ELF-1 (cell line): ENCODE data around the gene AMER3.
"Not testable (repeated sequence)": the region's sequence is repeated elsewhere in the genome, so short reads cannot be mapped to it uniquely, and the experiment has no call there.

Experiments
- DNase-seq: peaks from one replicate; pipeline ENCODE4 v3.0.0-alpha.2; 2016; ENCODE audit warnings: low read depth, low spot score

AMER3 gene

DNA sequence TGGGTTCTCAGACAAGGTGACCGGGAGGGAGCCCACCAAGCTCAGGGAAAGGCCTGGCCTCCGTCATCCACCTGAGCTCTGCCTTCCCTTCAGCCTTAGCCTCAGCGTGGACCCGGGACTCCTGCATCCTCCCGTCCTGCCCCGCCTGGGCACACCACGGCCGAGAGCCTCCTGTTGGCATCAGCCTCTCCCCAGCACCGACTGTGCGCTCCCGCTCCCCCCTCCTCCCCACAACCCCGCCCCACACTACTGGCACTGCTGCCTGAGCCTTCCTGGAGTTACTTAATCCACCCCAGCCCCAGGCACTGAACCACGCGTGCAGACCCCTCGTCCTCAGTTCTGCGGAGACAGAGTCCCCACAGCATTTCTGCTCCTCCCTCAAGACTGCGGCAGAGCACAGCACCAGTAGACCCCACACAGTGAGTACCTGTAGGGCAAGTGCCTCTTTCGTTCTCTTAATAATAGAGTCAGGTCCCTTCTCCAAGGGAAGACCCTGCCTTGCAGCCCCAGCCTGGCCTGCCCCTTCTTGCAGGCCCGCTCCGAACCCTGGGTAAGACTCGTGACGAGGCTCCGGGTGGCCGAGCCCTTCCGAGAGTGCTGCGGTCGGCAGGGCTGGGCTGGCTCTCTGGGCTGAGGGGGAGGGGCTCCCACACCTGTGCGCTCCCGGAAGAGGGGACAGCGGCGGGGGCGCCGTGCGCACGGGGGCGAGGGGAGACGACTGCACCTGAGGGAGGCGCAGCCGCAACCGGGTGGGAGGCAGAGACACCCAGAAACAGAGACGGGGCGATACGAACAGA lies at the start of gene AMER3:
AMER3 (plus strand) TSS at position 285 of the 797 bp plus-strand sequence. CDS start 6,533 bp downstream, outside the sequence.
- peak; percentile 78 for DNase-seq

DNA sequence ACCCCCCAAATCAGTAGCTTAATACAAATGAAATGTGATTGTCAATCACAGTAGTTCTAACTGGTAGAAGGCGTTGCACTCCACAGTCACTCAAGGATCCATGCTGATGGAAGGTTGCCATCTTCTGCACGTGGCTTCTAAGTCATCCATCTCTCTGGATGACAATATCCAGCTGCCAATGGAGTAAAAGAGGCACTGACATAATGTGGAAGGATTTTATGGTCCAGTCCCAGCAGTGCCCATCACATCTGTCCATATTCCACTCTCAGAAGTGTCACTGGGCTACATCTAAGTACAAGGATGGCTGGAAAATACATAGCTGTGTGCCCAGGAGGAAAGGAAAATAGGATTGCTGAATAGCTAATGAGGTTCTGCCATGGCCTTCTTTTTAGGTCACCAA lies 40.5 kb upstream of the AMER3 start:
- not testable (repeated sequence) for DNase-seq

- DNase-seq: no peak
These were observed 35.3 kb upstream of the AMER3 start for GRCh38 chr2:130720036-130720435.

GRCh38 chr2:130720528-130720927 lies 34.8 kb upstream of the AMER3 start:
- no peak for DNase-seq

- no peak for DNase-seq
These were observed 30.9 kb upstream of the AMER3 start for GRCh38 chr2:130724455-130724854.

- no peak for DNase-seq
These were observed 28.6 kb upstream of the AMER3 start for GRCh38 chr2:130726614-130727180.

GRCh38 chr2:130727286-130727924 lies 27.9 kb upstream of the AMER3 start:
- peak; percentile 98 for DNase-seq

GRCh38 chr2:130728007-130728454 lies 27.3 kb upstream of the AMER3 start:
- DNase-seq: no peak

DNA sequence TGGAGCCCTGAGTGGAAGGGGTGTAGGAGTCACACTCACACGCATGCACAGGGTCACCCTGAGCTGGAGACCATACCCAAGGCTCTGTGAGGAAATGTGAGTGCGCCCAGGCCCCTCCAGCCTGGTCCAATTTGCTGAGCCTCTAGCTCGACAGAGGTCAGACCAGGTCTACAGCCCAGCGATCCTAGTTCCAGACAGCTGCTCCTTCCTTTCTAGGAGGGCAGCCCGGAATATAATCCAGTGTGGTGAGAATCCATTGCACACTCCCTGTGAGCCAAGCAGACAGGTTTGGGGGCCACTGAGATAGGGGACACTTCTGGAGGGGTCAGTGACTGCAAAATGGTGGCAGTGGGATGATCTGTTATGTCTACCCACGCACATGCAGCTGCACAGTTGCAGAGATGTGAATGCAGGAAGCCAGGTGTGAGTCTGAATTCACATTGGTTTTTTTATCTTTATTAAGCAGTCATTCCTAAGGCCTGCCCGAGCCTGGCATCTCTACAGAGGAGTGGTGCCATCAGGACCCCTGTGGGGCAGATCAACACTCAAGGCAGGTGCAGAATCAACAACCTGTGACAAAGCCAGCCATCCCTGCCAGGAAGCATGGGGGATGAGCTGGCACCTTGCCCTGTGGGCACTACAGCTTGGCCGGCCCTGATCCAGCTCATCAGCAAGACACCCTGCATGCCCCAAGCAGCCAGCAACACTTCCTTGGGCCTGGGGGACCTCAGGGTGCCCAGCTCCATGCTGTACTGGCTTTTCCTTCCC lies 26.6 kb upstream of the AMER3 start, which contains the start of gene GPR148:
GPR148 (plus strand) TSS at position 522 of the 768 bp plus-strand sequence; CDS start at position 604, 82 bp downstream.
- DNase-seq: no peak

DNA sequence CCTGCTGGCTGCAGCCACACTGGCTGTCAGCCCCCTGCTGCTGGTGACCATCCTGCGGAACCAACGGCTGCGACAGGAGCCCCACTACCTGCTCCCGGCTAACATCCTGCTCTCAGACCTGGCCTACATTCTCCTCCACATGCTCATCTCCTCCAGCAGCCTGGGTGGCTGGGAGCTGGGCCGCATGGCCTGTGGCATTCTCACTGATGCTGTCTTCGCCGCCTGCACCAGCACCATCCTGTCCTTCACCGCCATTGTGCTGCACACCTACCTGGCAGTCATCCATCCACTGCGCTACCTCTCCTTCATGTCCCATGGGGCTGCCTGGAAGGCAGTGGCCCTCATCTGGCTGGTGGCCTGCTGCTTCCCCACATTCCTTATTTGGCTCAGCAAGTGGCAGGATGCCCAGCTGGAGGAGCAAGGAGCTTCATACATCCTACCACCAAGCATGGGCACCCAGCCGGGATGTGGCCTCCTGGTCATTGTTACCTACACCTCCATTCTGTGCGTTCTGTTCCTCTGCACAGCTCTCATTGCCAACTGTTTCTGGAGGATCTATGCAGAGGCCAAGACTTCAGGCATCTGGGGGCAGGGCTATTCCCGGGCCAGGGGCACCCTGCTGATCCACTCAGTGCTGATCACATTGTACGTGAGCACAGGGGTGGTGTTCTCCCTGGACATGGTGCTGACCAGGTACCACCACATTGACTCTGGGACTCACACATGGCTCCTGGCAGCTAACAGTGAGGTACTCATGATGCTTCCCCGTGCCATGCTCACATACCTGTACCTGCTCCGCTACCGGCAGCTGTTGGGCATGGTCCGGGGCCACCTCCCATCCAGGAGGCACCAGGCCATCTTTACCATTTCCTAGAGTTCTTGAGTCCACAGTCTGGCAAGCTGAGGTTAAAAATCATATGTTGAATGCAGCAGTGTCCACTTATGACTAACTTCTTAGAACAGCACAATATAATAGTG lies 25.7 kb upstream of the AMER3 start:
- DNase-seq: no peak

DNA sequence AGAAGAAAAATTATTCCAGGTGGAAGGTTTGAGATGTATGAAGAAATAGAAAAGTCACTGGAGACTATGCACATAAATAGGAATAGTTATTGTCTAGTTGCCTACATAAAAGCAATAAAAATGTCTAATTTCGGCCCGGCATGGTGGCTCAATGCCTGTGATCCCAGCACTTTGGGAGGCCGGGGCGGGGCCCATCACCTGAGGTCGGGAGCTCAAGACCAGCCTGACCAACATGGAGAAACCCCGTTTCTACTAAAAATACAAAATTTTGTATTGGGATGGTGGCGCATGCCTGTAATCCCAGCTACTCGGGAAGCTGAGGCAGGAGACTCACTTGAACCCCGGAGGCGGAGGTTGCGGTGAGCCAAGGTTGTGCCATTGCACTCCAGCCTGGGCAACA lies 23.1 kb upstream of the AMER3 start:
- DNase-seq: not testable (repeated sequence)

GRCh38 chr2:130735200-130735599 lies 20.1 kb upstream of the AMER3 start:
- no peak for DNase-seq

- DNase-seq: no peak
These were observed 18.9 kb upstream of the AMER3 start for GRCh38 chr2:130736487-130736886.

DNA sequence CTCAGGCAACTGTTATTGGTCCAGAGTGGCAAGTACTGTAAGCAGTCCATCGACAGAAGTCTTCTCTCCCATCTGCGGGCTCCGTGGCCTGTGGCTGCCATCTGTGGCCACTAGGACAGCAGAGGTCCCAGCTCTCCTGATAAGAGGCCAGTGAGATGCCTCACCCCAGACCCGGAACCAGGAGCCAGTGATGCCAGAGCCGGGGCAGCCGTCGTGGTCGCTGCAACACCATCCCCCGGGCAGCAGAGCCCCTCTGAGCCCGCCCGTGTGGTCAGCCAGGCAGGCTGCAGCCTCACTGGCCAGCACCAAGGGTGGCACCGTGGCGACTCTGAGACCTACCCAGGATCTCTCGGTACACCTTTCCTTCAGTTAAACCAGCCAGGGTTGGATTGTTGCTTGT lies 17.7 kb upstream of the AMER3 start:
- DNase-seq: no peak

DNA sequence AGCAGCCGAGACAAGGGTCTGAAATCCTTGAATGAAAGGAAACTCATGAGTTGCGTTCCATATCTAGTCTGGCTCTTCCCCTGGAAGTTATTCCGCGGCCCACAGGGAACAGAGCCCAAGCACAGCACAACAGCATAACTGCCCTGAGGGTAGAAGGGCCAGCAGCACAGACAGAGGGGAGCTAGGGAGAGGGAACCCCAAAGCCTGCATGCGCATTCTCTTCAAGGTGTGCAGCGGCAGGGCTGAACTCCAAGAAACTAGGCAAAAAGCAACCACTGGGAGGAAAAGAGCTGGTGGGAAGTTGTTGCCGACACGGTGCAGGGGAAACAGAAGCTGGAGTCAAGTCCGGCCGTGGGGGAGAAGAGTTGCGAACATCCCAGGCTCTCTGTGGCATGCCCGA lies 14.7 kb upstream of the AMER3 start:
- DNase-seq: no peak

- no peak for DNase-seq
These were observed 12.1 kb upstream of the AMER3 start for GRCh38 chr2:130743278-130743677.

DNA sequence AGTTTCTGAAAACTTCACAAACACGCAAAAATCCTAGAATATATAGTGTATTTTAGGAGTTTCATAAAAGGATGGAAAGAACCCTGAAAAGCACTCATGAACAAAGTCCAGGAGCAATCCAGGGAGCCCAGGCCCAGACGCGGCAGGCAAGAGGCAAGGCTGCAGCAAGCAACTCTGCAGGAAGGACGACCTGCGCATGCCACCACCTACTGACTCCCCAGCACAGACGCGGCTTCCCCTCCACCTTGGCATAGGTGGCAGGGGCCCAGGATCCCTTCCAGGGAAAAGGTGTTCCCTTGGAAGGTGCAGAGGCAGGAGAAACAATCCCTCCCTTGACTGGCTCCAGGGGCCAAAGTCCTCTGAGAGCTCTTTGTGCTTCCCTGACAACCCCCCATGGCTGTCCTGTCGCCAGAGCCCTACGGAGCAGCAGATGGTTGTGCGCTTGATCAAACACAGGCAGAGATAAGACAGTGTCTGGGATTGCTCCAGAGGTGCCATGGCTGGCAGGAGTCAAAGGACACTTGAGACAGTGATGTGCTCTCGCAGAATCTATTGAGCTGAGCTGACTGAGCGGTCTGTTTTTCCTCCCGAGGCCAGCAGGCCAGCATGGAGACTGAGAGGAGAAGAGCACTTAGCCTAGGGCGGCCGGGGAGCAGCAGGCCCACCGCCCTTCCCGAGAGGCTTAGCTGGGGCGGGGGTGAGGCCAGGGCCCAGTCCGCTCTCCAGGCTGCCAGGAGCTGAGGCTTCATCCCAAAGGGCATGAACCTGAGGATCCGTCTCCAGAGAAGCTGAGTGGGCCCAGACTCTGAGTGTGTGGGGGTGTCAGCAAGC lies 10.8 kb upstream of the AMER3 start:
- DNase-seq: peak; percentile 92

DNA sequence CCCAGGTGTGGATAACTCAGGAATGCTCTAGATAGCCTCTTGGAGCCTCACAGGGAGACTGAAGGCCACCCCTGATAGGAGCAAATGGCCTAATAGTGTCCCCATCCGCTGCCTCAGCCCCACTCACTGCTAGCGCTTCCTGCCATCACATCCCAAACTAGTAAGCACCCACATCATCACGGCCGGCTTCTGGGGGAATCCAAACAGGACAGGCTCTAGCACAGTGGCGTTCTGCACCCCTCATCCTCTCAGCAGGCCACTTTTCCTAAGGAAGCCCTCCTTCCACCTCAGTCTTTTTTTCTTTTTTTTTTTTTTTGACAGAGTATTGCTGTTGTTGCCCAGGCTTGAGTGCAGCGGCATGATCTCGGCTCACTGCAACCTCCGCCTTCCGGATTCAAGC lies 6.3 kb upstream of the AMER3 start:
- DNase-seq: no peak

- no peak for DNase-seq
These were observed 5.7 kb upstream of the AMER3 start for GRCh38 chr2:130749641-130750040.

DNA sequence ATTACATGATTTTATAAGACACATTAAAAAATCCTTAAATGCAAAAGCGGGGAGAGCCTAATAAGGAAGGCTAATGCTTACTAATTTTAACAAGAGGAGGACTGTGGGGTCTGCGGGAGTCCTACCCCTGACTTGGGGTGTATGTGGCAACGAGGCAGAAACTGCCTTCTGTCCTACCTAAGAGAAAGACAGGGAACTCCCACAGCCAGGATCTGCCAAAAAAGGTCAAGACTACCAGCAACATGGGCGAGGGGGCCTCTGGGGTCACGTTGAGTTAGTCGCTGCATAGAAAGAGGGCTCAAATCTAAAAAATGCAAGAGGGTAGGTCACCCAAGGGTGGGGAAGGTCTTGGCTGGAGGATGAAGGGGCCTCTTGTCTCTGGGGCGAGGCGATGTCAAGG lies 529 bp upstream of the AMER3 start:
- no peak for DNase-seq
